ENCODE data around the gene MACROD1. TPM values are rescaled to one million over a fixed set of nuclear protein-coding genes. Genes with fewer than 3 reads are reported as not detected.
A peak's percentile ranks its signal among the peaks of the same experiment; 100 is the strongest.

The MACROD1 gene
- total and polyA plus RNA-seq, 2 of the 13 experiments (the other 11 are each of a cell fraction or from before 2014, with no cell fraction given), result 23.1 to 34.5 TPM

GRCh38 chr11:64084951-64085710 is 80.8 kb downstream of the MACROD1 start (continued):
- TF ChIP-seq ZNF496 (CRISPR knock-in tag; IDR thresholded peaks at IDR 0.05; ENCODE audit: insufficient replicate concordance) (no peak), PLRG1 (conservative IDR thresholded peaks at IDR 0.05) (no peak), CBX5 (CRISPR knock-in tag; IDR thresholded peaks at IDR 0.05; ENCODE audit: borderline replicate concordance) (no peak), ZNF431 (CRISPR knock-in tag; IDR thresholded peaks at IDR 0.05; ENCODE audit: borderline replicate concordance, low read depth) (no peak), ZNF687 (CRISPR knock-in tag; IDR thresholded peaks at IDR 0.05) (peak; percentile 81), MBD4 (IDR thresholded peaks at IDR 0.05; ENCODE audit: borderline replicate concordance, low read length) (no peak), RXRB (CRISPR knock-in tag; IDR thresholded peaks at IDR 0.05; ENCODE audit: borderline replicate concordance) (no peak), JUN (CRISPR knock-in tag; IDR thresholded peaks at IDR 0.05) (no peak), PAXIP1 (CRISPR knock-in tag; conservative IDR thresholded peaks at IDR 0.05) (peak; percentile 50), PHF8 (CRISPR knock-in tag; IDR thresholded peaks at IDR 0.05) (peak; percentile 31; the same call in 1 of the 2 replicates), SP5 (CRISPR knock-in tag; IDR thresholded peaks at IDR 0.05; ENCODE audit: borderline replicate concordance, low read depth) (no peak; the same call in 1 of the 2 replicates), ZNF34 (CRISPR knock-in tag; IDR thresholded peaks at IDR 0.05; ENCODE audit: borderline replicate concordance) (no peak), PHF5A (CRISPR knock-in tag; IDR thresholded peaks at IDR 0.05; ENCODE audit: low read depth, unreplicated experiment) (no peak), UBTF (CRISPR knock-in tag; IDR thresholded peaks at IDR 0.05) (peak; percentile 36), NCOA1 (CRISPR knock-in tag; IDR thresholded peaks at IDR 0.05) (no peak), REPIN1 (CRISPR knock-in tag; IDR thresholded peaks at IDR 0.05; ENCODE audit: borderline replicate concordance, low read depth) (peak; percentile 46; the same call in 1 of the 2 replicates), ZNF747 (CRISPR knock-in tag; IDR thresholded peaks at IDR 0.05; ENCODE audit: borderline replicate concordance) (0 out of 2 replicates have a peak, but pooled peaks have one; percentile 37), ZNF772 (CRISPR knock-in tag; IDR thresholded peaks at IDR 0.05) (0 out of 2 replicates have a peak, but pooled peaks have one; percentile 30), DNMT1 (CRISPR knock-in tag; IDR thresholded peaks at IDR 0.05) (peak; percentile 24; the same call in 1 of the 2 replicates), ZNF24 (IDR thresholded peaks at IDR 0.05) (no peak)

Measured in HepG2 (cell line).